HCT116 (cell line): ENCODE data around the gene HCRT. TPM values are rescaled to one million over a fixed set of nuclear protein-coding genes. Genes with fewer than 3 reads are reported as not detected.

Experiments
- ATAC-seq: fragments of 200-7000 bp; cut with Tn5 transposase; 2 replicates; pipeline ENCODE4 v1.9.1; 2020; ENCODE audit warnings: mild to moderate bottlenecking, moderate library complexity
- BruUV-seq: library from RNA; stranded (reverse); fragments of 400-500 nt; replicated peaks from 2 replicates; lab custom pipeline; 2021; lab: Mats Ljungman, UMichigan
- CTCF ChIA-PET: fragments of 300-600 bp; sonication (Branson Sonifier 250); formaldehyde crosslinking; loops from one replicate; lab custom pipeline; 2021; ENCODE audit warnings: antibody characterized with exemption; lab: Charles Lee
- POLR2A ChIA-PET: fragments of 300-600, 350-600 bp; sonication (Branson Sonifier 250); formaldehyde crosslinking; loops from one replicate; lab custom pipeline; 2021; ENCODE audit warnings: antibody characterized with exemption; lab: Charles Lee
- RAD21 ChIA-PET, 2 experiments: fragments of 300-600 bp; sonication (Branson Sonifier 250); formaldehyde crosslinking; loops; one replicate each; lab custom pipeline; 2023; ENCODE audit warnings: low total read pairs in 2 of 2; ENCODE audit not compliant: uncharacterized antibody in 2 of 2, unreplicated experiment in 2 of 2, low non-redundant PET in 1 of 2; lab: Charles Lee
- DNase-seq: peaks from one replicate; pipeline ENCODE4 v3.0.0-alpha.2; 2010; ENCODE audit warnings: low read depth, low spot score
- H2AFZ ChIP-seq: fragments of 200-600 bp; shearing (Covaris generic), sonication (generic); 2 replicates; pipeline ENCODE4 v1.6.1; 2017; ENCODE audit warnings: low read depth, mixed run types, mixed read lengths, antibody characterized with exemption, low read length; ENCODE audit not compliant: poor library complexity, severe bottlenecking
- H3K27ac ChIP-seq: 2 replicates; pipeline ENCODE4 v1.5.1; 2012; ENCODE audit warnings: low read depth, low read length
- H3K27me3 ChIP-seq: fragments of 200-600 bp; sonication (generic); 2 replicates; pipeline ENCODE4 v1.6.1; 2016; ENCODE audit warnings: mixed run types, low read length, mixed read lengths; ENCODE audit not compliant: insufficient read depth
- H3K36me3 ChIP-seq, 2 experiments: fragments of 200-500 bp in 1 of 2; fragments of 200-600 bp in 1 of 2; sonication (Bioruptor generic) in 1 of 2; sonication (generic) in 1 of 2; 2 replicates each; pipeline versions ENCODE4 v1.5.1 to v1.6.1; 2014 to 2016; ENCODE audit warnings: low read length in 2 of 2, inconsistent platforms in 1 of 2, mixed read lengths in 1 of 2, mixed run types in 1 of 2; ENCODE audit not compliant: insufficient read depth in 2 of 2, control insufficient read depth in 1 of 2
- H3K4me1 ChIP-seq, 2 experiments: fragments of 200-600 bp in 1 of 2; sonication (generic) in 1 of 2; 2 replicates each; pipeline versions ENCODE4 v1.5.1 to v1.6.1; 2012 to 2017; ENCODE audit warnings: low read length in 2 of 2, inconsistent platforms in 1 of 2, mild to moderate bottlenecking in 1 of 2, mixed read lengths in 1 of 2, mixed run types in 1 of 2, moderate library complexity in 1 of 2; ENCODE audit not compliant: insufficient read depth in 2 of 2, control insufficient read depth in 1 of 2
- H3K4me2 ChIP-seq: fragments of 200-600 bp; sonication (generic); 2 replicates; pipeline ENCODE4 v1.6.1; 2017; ENCODE audit warnings: mixed run types, low read length, mixed read lengths
- H3K4me3 ChIP-seq, 2 experiments: fragments of 200-600 bp in 1 of 2; sonication (generic) in 1 of 2; replicated peaks in 1 of 2; 2 replicates each; pipeline ENCODE4 v1.5.1; 2011 to 2016; ENCODE audit warnings: low read length in 2 of 2, control low read depth in 1 of 2, low read depth in 1 of 2, mild to moderate bottlenecking in 1 of 2, mixed read lengths in 1 of 2, mixed run types in 1 of 2
- H3K79me2 ChIP-seq: fragments of 200-600 bp; sonication (generic); 2 replicates; pipeline ENCODE4 v1.6.1; 2017; ENCODE audit warnings: mild to moderate bottlenecking, mixed run types, low read length, moderate library complexity, mixed read lengths; ENCODE audit not compliant: insufficient read depth
- H3K9ac ChIP-seq: fragments of 200-600 bp; sonication (generic); 2 replicates; pipeline ENCODE4 v1.6.1; 2016; ENCODE audit warnings: low read length, mixed read lengths
- H3K9me2 ChIP-seq: fragments of 200-600 bp; sonication (generic), shearing (Covaris generic); 2 replicates; pipeline ENCODE4 v1.6.1; 2017; ENCODE audit warnings: mixed run types, mild to moderate bottlenecking, moderate library complexity; ENCODE audit not compliant: insufficient read depth
- H3K9me3 ChIP-seq, 2 experiments: fragments of 200-500 bp in 1 of 2; fragments of 200-600 bp in 1 of 2; sonication (Bioruptor generic) in 1 of 2; sonication (generic) in 1 of 2; 2 replicates each; pipeline ENCODE4 v1.6.1; 2014 to 2017; ENCODE audit warnings: low read length in 2 of 2, mixed read lengths in 2 of 2, inconsistent platforms in 1 of 2, low read depth in 1 of 2, mild to moderate bottlenecking in 1 of 2, mixed run types in 1 of 2, moderate library complexity in 1 of 2; ENCODE audit not compliant: control insufficient read depth in 1 of 2, insufficient read depth in 1 of 2
- H4K20me1 ChIP-seq: fragments of 200-600 bp; sonication (generic), shearing (Covaris generic); 2 replicates; pipeline ENCODE4 v1.6.1; 2017; ENCODE audit warnings: mixed run types, mild to moderate bottlenecking, moderate library complexity; ENCODE audit not compliant: insufficient read depth
- ATF3 ChIP-seq: IDR thresholded peaks from 2 replicates; pipeline ENCODE4 v1.6.1; 2012
- CBX3 ChIP-seq: IDR thresholded peaks from 2 replicates; pipeline ENCODE4 v1.6.1; 2012; ENCODE audit warnings: low read depth
- CTCF ChIP-seq, 3 experiments: fragments of 200-600 bp in 1 of 3; sonication (generic) in 1 of 3; IDR thresholded peaks in 2 of 3; conservative IDR thresholded peaks in 1 of 3; 2 replicates each; pipeline ENCODE4 v1.5.1; 2012 to 2017; ENCODE audit warnings: low read depth in 2 of 3, low read length in 2 of 3, antibody characterized with exemption in 1 of 3, borderline replicate concordance in 1 of 3, control low read depth in 1 of 3, mild to moderate bottlenecking in 1 of 3, mixed read lengths in 1 of 3, mixed run types in 1 of 3, moderate library complexity in 1 of 3; ENCODE audit not compliant: insufficient read depth in 1 of 3
- EGR1 ChIP-seq: IDR thresholded peaks from 2 replicates; pipeline ENCODE4 v1.6.1; 2012; ENCODE audit warnings: low read depth
- ELF1 ChIP-seq: IDR thresholded peaks from 2 replicates; pipeline ENCODE4 v1.6.1; 2012; ENCODE audit warnings: low read depth, borderline replicate concordance
- EZH2 ChIP-seq: fragments of 200-600 bp; sonication (generic); IDR thresholded peaks from 2 replicates; pipeline ENCODE4 v1.6.1; 2017; ENCODE audit warnings: antibody characterized with exemption, mixed run types
- EZH2phosphoT487 ChIP-seq: fragments of 200-600 bp; IDR thresholded peaks from 2 replicates; pipeline ENCODE4 v1.6.1; 2018; ENCODE audit warnings: antibody characterized with exemption, borderline replicate concordance
- FOSL1 ChIP-seq: IDR thresholded peaks from 2 replicates; pipeline ENCODE4 v1.6.1; 2012; ENCODE audit warnings: low read depth
- JUND ChIP-seq: IDR thresholded peaks from 2 replicates; pipeline ENCODE4 v1.6.1; 2012
- MAX ChIP-seq: IDR thresholded peaks from 2 replicates; pipeline ENCODE4 v1.6.1; 2012
- POLR2A ChIP-seq: IDR thresholded peaks from 2 replicates; pipeline ENCODE4 v1.7.0; 2011; ENCODE audit warnings: borderline replicate concordance; ENCODE audit not compliant: insufficient read depth, insufficient read length; ENCODE audit errors: extremely low read depth
- POLR2AphosphoS5 ChIP-seq: IDR thresholded peaks from 2 replicates; pipeline ENCODE4 v1.6.1; 2011; ENCODE audit warnings: mild to moderate bottlenecking, low read depth, low read length, moderate library complexity
- SIN3A ChIP-seq: IDR thresholded peaks from 2 replicates; pipeline ENCODE4 v1.6.1; 2012; ENCODE audit warnings: low read depth
- SP1 ChIP-seq: IDR thresholded peaks from 2 replicates; pipeline ENCODE4 v1.6.1; 2012; ENCODE audit warnings: low read depth
- TCF7L2 ChIP-seq: IDR thresholded peaks from 2 replicates; pipeline ENCODE4 v1.7.0; 2011; ENCODE audit warnings: borderline replicate concordance, inconsistent platforms; ENCODE audit not compliant: insufficient read depth, insufficient read length; ENCODE audit errors: extremely low read depth
- YY1 ChIP-seq: IDR thresholded peaks from 2 replicates; pipeline ENCODE4 v1.6.1; 2011; ENCODE audit warnings: low read length, low read depth, moderate library complexity, mild to moderate bottlenecking; ENCODE audit not compliant: insufficient replicate concordance; ENCODE audit errors: extremely low read depth
- ZFX ChIP-seq: fragments of 450-650 bp; IDR thresholded peaks from 2 replicates; pipeline ENCODE4 v1.6.1; 2017
- ZNF274 ChIP-seq: fragments of 200-500 bp; sonication (Bioruptor generic); IDR thresholded peaks from 2 replicates; pipeline ENCODE4 v1.6.1; 2014; ENCODE audit warnings: mild to moderate bottlenecking, low read depth, low read length, inconsistent platforms
- intact Hi-C: fragments of 100-400 bp; cut with micrococcal nuclease; formaldehyde crosslinking; loops from 2 replicates; pipeline ENCODE4 v1.10.0; 2022
- total RNA-seq: library from RNA; stranded (reverse); gene quantifications from one replicate; pipeline ENCODE4 v1.2.1, GENCODE V29; 2021; ENCODE audit not compliant: unreplicated experiment

The HCRT gene
- total RNA-seq, 1 experiment from 2014 or later: not detected

GRCh38 chr17:42166196-42166763, 19.0 kb downstream of the HCRT start:
- H4K20me1 ChIP-seq: no peaks in the 10 kb centered on the region
- H3K4me2 ChIP-seq: no peak overlapping the region
- ChIA-PET POLR2A (no interaction called here), CTCF (no interaction called here), RAD21 (no interaction called here)
- H3K27me3 ChIP-seq: peaks cover 2% of the 10 kb centered on the region; the same call in 1 of the 2 replicates
- H3K36me3 ChIP-seq: no peaks in the 10 kb centered on the region
- no peak for ATAC-seq
- H3K79me2 ChIP-seq: no peaks in the 10 kb centered on the region
- H2AFZ ChIP-seq: no peak overlapping the region
- no peak for DNase-seq
- H3K9me2 ChIP-seq: no peaks in the 10 kb centered on the region
- no peak overlapping the region for H3K9ac ChIP-seq
- TF ChIP-seq SP1 (no peak), ATF3 (no peak), YY1 (no peak), ELF1 (no peak), SIN3A (no peak), TCF7L2 (no peak), JUND (no peak), FOSL1 (no peak), EGR1 (no peak), EZH2phosphoT487 (no peak)
- intact Hi-C loops: no loop called here
- no peak overlapping the region for H3K4me3 ChIP-seq
- no peak overlapping the region for H3K27ac ChIP-seq
- no TSS peak for BruUV-seq
- no peaks in the 10 kb centered on the region for H3K9me3 ChIP-seq
- no peaks in the 10 kb centered on the region for H3K4me1 ChIP-seq

- Histone ChIP-seq H3K4me3 (no peak overlapping the region), H3K9ac (no peak overlapping the region), H2AFZ (no peak overlapping the region), H3K4me1 (no peaks in the 10 kb centered on the region), H3K9me2 (no peaks in the 10 kb centered on the region), H3K4me2 (no peak overlapping the region), H3K36me3 (no peaks in the 10 kb centered on the region), H4K20me1 (no peaks in the 10 kb centered on the region), H3K27me3 (no peaks in the 10 kb centered on the region), H3K27ac (no peak overlapping the region), H3K9me3 (no peaks in the 10 kb centered on the region), H3K79me2 (no peaks in the 10 kb centered on the region)
- CTCF ChIA-PET: no interaction called here
- no peak for ATAC-seq
- BruUV-seq: no TSS peak
- POLR2A ChIA-PET: no interaction called here
- RAD21 ChIA-PET: no interaction called here
- DNase-seq: no peak
- intact Hi-C loops: no loop called here
- TF ChIP-seq CTCF (IDR thresholded peaks at IDR 0.05 in 2 of 3, conservative IDR thresholded peaks at IDR 0.05 in 1 of 3; ENCODE audit: borderline replicate concordance in 1 of 3, insufficient read depth in 1 of 3, low read depth in 2 of 3, low read length in 2 of 3): no peak
- TF ChIP-seq ZNF274: no peak
- no peak for TF ChIP-seq EGR1
- no peak for TF ChIP-seq MAX
- TF ChIP-seq FOSL1: no peak
- TF ChIP-seq POLR2AphosphoS5: no peak
- no peak for TF ChIP-seq YY1
- TF ChIP-seq EZH2: no peak
- no peak for TF ChIP-seq TCF7L2
- no peak for TF ChIP-seq ZFX
- no peak for TF ChIP-seq POLR2A
- no peak for TF ChIP-seq CBX3
- TF ChIP-seq SIN3A: no peak
These were observed 19.5 kb downstream of the HCRT start for GRCh38 chr17:42165751-42166150.
